ENCODE measurements around the gene ZPLD1.

ZPLD1 gene

GRCh38 chr3:102434715-102435114 is at the start of gene ZPLD1:
Gene ZPLD1 (plus strand): TSS chr3:102435015. CDS start chr3:102438488, 3,473 bp downstream.
- no peak for DNase-seq

DNA sequence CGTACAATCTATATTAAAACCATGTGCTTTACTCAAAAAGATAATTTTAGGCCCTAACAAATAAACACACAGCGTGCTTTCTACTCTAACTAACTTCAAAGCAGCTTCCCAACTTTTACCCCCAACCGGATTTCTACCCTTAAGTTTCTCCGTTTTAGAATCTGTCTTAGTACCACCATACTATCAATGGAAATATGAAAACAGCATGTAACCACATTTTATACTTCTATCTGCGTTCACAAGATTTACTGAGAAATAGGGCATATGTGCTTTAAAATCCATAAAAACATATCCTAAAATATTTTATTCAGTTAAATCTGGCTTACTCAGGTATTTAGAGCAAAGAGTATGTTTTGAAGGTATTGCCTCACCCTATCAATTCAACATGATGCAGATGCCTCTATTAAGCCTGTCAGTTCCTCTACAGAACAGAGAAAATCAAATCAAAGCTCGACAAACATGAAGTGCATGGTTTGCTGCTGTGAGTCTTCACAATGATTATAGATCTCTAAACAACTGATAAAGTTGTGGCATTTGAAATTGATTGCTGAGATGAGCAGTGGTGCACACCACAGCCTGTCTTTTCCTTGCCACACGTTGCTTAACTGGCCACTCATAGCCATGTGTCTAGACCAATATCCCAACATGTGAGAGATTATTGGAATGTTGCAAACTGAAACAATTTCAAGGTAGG is 44.5 kb upstream of the ZPLD1 start:
- no peak for DNase-seq

- no peak for DNase-seq
Observed at GRCh38 chr3:102390916-102391315, 43.9 kb upstream of the ZPLD1 start.

- DNase-seq, result no peak
Observed at GRCh38 chr3:102391491-102391890, 43.3 kb upstream of the ZPLD1 start.

DNA sequence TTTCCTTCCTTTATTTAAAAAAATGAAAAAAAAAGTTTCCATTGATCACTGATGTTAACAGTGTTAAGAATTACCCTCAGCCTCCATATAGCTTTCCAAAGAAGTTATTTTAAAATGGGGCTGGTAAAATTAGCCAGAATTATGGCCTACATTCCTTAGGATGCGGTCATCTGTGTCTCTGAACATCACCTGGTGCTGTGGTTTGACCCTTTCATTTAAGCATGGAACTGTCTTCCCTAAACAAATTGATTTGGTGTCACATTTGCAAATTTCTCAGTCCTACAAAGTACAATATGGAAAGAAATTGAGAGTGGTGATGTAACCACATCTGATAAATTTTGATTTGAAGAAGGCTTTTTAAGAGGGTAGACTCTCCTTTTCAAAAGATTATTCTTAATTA is 40.3 kb upstream of the ZPLD1 start:
- no peak for DNase-seq

- no peak for DNase-seq
Observed at GRCh38 chr3:102398176-102398575, 36.6 kb upstream of the ZPLD1 start.

DNA sequence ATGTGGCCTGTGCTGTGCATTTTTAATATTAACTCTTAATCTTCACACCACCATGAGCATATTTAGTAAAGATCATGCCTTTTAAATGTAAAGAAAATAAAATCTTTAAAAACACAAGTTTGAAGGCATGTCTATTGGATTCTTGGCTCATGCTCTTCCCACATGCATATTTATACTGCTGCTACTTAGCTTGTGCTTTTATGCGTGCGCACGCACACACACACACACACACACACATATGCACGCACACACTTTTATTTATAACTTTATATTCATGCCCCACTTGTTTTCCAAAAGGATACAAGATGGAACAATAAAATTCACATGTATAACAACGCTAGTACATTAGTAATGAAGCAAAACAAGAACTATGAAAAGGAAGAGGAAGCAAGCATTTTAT is 36.1 kb upstream of the ZPLD1 start:
- no peak for DNase-seq

DNA sequence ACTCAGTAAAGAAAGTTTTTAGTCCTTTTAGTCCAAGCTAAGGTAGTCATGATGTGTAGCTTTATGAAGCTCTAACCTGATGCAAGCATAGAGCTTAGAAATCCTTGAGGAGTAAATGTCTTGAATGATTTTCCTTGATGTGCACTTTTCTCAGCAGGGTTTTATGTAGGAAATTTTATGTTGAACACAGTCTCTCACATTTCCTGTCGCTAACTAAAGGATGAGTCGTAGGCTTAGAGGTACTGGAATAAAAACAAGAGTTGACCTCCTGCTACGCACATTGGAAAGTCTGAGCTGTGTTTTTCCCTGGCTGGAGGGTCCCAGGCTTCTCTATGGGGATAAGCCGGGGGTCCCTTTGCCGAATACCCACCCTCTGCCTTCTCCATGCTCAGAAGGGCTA is 34.7 kb upstream of the ZPLD1 start:
- no peak for DNase-seq

GRCh38 chr3:102400766-102401165 is 34.0 kb upstream of the ZPLD1 start:
- DNase-seq, result no peak

GRCh38 chr3:102410616-102411015 is 24.2 kb upstream of the ZPLD1 start:
- no peak for DNase-seq

- no peak for DNase-seq
Observed at GRCh38 chr3:102415553-102415952, 19.3 kb upstream of the ZPLD1 start.

- no peak for DNase-seq
Observed at GRCh38 chr3:102419786-102420185, 15.0 kb upstream of the ZPLD1 start.

DNA sequence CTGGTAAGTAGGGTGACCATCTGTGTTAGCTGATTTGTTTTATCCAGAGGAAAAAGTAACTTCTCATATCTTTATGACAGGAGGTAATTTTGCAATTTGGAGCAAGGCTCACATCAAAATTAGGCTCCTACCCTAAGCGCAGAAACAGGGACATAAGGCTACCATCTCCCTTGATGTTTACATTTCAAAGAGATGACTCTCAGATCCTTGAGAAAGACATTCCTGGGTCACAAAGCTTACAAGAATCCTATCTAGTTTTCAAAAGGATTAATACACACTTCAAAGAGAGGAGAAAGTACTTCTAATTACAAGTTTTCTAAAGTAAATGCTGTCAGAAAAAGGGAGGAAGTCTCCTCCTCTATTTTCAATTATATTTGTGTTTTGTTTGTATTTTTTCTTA is 7.0 kb downstream of the ZPLD1 start:
- DNase-seq, result no peak

DNA sequence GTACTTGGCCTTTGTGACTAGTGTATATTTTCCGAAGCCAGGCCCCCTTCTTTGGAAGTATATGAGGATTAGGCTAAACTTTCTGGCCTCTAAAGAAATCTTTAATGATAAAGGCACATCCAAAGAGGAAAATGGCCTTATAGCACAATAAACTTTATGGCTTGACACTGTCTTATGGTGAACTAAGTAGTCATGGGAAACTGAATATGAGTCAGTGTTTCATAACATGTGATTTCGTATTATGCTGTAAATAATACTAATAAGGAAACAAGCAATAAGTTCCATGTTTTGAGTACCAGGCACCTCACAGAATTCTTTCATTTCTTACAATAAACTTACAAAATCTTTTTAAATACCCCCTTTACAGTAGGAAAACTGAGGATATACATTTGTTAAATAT is 8.2 kb downstream of the ZPLD1 start:
- peak in 1 of 2 donors; percentile 10 for DNase-seq

DNA sequence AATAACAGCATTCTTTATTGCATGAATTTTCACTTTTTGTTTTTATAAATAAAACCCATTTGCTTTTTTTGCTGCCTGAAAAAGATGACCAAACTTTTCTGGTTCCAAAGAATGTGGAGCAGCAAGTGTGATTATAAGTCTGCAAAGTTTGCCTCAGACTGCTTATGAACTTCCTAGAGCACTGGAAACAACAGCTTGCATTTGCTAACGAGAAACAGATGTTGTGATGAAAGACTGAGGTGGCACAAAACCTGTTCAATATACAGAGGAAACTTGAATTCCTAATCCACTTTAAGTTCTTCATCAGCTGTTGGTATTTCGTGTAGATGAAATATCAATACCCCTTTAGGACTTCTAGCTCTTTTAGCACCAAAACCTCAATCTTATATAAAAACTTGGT is 9.3 kb downstream of the ZPLD1 start:
- DNase-seq, result no peak

DNA sequence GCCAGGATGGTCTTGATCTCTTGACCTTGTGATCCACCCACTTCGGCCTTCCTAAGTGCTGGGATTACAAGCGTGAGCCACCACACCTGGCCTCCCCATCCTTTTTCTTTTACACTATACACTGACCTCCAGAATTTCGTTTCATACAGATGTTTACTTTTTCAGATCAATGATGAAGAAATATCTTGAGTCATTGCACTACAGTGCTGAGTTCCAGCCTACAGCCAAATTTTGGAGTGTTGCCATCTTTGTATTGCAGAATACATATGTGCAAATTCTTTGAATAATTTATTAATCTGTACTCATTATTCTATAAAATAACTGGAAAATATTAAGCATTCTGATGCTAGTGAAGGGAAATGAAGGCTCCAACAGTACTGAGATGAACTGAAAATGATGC is 12.5 kb downstream of the ZPLD1 start:
- no peak for DNase-seq

GRCh38 chr3:102449341-102449740 is 14.5 kb downstream of the ZPLD1 start:
- DNase-seq, result no peak

DNA sequence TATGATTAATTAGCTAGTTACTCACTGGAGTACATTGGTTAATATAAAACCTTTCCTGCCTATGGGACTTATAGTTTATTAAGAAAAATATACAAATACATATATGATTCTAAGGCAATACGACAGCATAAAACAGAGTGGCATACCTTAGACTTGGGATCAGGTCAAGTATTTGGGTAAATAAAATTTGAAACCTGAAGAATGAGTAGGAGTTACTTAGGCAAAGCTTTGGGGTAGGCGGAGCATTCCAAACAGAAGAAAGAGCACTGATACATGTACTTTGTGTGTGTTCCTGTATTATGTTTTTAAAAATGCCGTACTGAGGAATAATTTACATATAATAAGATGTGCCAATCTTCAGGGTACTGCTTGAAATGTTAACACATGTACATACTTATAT is 15.1 kb downstream of the ZPLD1 start:
- DNase-seq, result no peak

DNA sequence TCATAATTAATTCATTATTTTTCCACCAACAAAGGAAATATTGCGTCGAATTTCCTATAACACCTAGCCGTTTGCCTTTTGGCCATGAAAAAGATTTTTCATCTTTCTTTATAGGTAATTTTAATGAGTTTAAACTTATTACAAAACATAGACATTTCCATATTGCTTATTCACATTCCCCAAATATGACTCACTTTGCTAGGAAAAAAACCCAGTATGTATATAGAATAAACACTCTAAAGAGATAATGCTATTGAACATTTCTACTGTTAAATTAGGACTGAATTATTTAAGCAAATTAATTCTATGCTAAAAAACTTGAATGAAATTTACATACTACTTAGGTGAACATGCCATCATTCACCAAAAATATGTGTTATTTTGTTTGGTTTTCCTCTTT is 16.2 kb downstream of the ZPLD1 start:
- no peak for DNase-seq

GRCh38 chr3:102451543-102451942 is 16.7 kb downstream of the ZPLD1 start:
- no peak for DNase-seq

DNA sequence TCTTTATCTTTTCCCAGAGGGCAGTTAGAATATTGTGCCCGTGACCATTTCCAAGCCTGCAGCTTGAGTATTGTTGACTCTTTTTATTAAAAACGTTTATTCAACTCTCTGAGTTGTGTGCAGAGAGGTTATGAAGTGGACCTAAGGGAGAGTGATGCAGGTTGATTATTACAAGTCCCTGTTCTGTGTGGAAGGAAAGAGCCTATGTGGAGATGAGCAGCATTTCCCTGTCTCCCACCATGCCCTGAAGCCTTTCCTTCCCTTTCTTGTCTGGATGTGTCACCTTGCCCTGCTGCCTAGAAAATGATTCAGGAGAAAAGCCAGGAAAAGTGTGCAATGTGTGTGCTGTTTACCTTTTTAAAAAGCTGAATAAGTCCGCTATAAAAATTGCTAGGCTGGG is 19.4 kb downstream of the ZPLD1 start:
- no peak for DNase-seq

GRCh38 chr3:102457644-102458043 is 22.8 kb downstream of the ZPLD1 start:
- no peak for DNase-seq

- no peak for DNase-seq
Observed at GRCh38 chr3:102460579-102460978, 25.8 kb downstream of the ZPLD1 start.

DNA sequence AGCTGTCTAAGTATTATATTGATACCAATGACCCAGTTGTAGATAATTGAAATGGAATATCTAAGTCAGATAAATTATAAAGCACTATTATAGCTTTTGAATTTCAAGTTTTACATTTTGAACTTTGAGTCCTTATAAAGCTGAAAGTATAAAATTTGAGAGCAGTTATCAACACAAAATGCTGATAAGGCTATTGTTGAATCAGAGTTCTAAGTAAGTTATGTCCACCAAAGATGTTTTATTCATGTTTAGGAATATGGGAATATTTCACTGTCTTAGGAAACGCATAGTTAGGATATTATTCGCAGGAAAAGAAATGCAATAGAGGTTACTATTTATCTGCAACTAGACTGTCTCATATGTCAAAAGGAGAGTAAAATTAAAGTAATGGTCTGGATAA is 29.4 kb downstream of the ZPLD1 start:
- no peak for DNase-seq

GRCh38 chr3:102466001-102466400 is 31.2 kb downstream of the ZPLD1 start:
- DNase-seq, result no peak

GRCh38 chr3:102470066-102470465 is 35.3 kb downstream of the ZPLD1 start:
- no peak for DNase-seq

All from inflammatory macrophage treated with lipopolysaccharide for 1 hour (primary cell).